K562 (cell line): Measurements from ENCODE around the gene MFSD12. TPM values are rescaled to one million over a fixed set of nuclear protein-coding genes. Genes with fewer than 3 reads are reported as not detected.

ENCODE experiments used
- ATAC-seq: fragments of 200-7000 bp; cut with Tn5 transposase; 3 replicates; pipeline ENCODE4 v1.9.1; 2020; ENCODE audit warnings: moderate library complexity
- BruUV-seq: library from RNA; stranded (reverse); fragments of 400-500 nt; replicated peaks from 2 replicates; lab custom pipeline; 2021; lab: Mats Ljungman, UMichigan
- CTCF ChIA-PET: fragments of 300-600 bp; formaldehyde crosslinking; extraction: SDS; loops from one replicate; lab custom pipeline; 2021; ENCODE audit warnings: low intra/inter-chr PET ratio; lab: Yijun Ruan, JAX
- POLR2A ChIA-PET: fragments of 300-600, 350-650 bp; sonication (Branson Sonifier 250); formaldehyde crosslinking; extraction: SDS; loops from one replicate; lab custom pipeline; 2021; ENCODE audit warnings: antibody characterized with exemption, inconsistent platforms; lab: Yijun Ruan, JAX
- DNase-seq, 4 experiments: peaks; one replicate each; pipeline versions ENCODE4 v3.0.0 to v3.0.0-alpha.2; 2011 to 2018; ENCODE audit warnings: low spot score in 3 of 4, mixed read lengths in 3 of 4; ENCODE audit errors: extremely low read depth in 1 of 4
- FAIRE-seq: peaks from 2 replicates; lab custom pipeline; 2011; peaks lifted over from hg19 to GRCh38; lab: Jason Lieb, UNC
- H2AFZ ChIP-seq: 2 replicates; pipeline ENCODE4 v1.6.0; 2011; ENCODE audit warnings: low read depth, low read length, control low read depth, inconsistent platforms
- H3K27ac ChIP-seq: fragments of 200-600 bp; 3 replicates; pipeline ENCODE4 v1.8.0; 2011; ENCODE audit warnings: low read depth, mild to moderate bottlenecking, control low read depth, inconsistent platforms, low read length, moderate library complexity, mixed read lengths; ENCODE audit errors: extremely low read depth
- H3K27me3 ChIP-seq, 2 experiments: fragments of 300-600 bp in 1 of 2; 2 replicates in 1 of 2; 3 replicates in 1 of 2; pipeline versions ENCODE4 v1.6.0 to v1.8.0; 2011; ENCODE audit warnings: inconsistent platforms in 2 of 2, low read length in 2 of 2, mild to moderate bottlenecking in 1 of 2, mixed read lengths in 1 of 2, moderate library complexity in 1 of 2; ENCODE audit not compliant: control insufficient read depth in 2 of 2, insufficient read depth in 2 of 2
- H3K36me3 ChIP-seq: fragments of 300-600 bp; 3 replicates; pipeline ENCODE4 v1.8.0; 2011; ENCODE audit warnings: mild to moderate bottlenecking, low read length, inconsistent platforms; ENCODE audit not compliant: control insufficient read depth, insufficient read depth
- H3K4me1 ChIP-seq, 2 experiments: fragments of 200-600 bp in 1 of 2; replicated peaks in 1 of 2; 2 replicates in 1 of 2; 3 replicates in 1 of 2; pipeline versions ENCODE4 v1.5.1 to v1.8.0; 2011; ENCODE audit warnings: inconsistent platforms in 2 of 2, low read length in 2 of 2, mild to moderate bottlenecking in 1 of 2, mixed read lengths in 1 of 2, moderate library complexity in 1 of 2; ENCODE audit not compliant: control insufficient read depth in 2 of 2, insufficient read depth in 2 of 2
- H3K4me2 ChIP-seq: 2 replicates; pipeline ENCODE4 v1.6.1; 2011; ENCODE audit warnings: low read length, control low read depth, inconsistent platforms, mixed read lengths; ENCODE audit not compliant: insufficient read depth
- H3K4me3 ChIP-seq: fragments of 200-600 bp; sonication (generic), shearing (Covaris generic); 2 replicates; pipeline ENCODE4 v1.5.1; 2016; ENCODE audit warnings: control low read depth, inconsistent platforms
- H3K79me2 ChIP-seq: fragments of 200-600 bp; 3 replicates; pipeline ENCODE4 v1.8.0; 2011; ENCODE audit warnings: low read length, inconsistent platforms; ENCODE audit not compliant: control insufficient read depth, insufficient read depth
- H3K9ac ChIP-seq, 2 experiments: 2 replicates each; pipeline versions ENCODE4 v1.6.0 to v1.6.1; 2011; ENCODE audit warnings: low read depth in 2 of 2, low read length in 2 of 2, control low read depth in 1 of 2, inconsistent platforms in 1 of 2, mild to moderate bottlenecking in 1 of 2, mixed read lengths in 1 of 2; ENCODE audit not compliant: insufficient read depth in 1 of 2
- H3K9me1 ChIP-seq: one replicate; pipeline ENCODE4 v1.6.0; 2011; ENCODE audit warnings: inconsistent platforms, mild to moderate bottlenecking, low read length, moderate library complexity; ENCODE audit not compliant: control insufficient read depth, insufficient read depth
- H3K9me3 ChIP-seq: replicated peaks from 2 replicates; pipeline ENCODE4 v1.5.1; 2011; ENCODE audit warnings: low read depth, low read length, inconsistent platforms; ENCODE audit not compliant: control insufficient read depth, insufficient read depth
- H4K20me1 ChIP-seq: replicated peaks from 2 replicates; pipeline ENCODE4 v1.6.1; 2011; ENCODE audit warnings: low read length, inconsistent platforms, mixed read lengths; ENCODE audit not compliant: control insufficient read depth, insufficient read depth
- CREB1 ChIP-seq, 2 experiments: sonication (generic) in 1 of 2; formaldehyde crosslinking in 1 of 2; IDR thresholded peaks; 2 replicates each; pipeline versions ENCODE4 v1.6.1 to v1.8.0; 2012 to 2022; ENCODE audit warnings: inconsistent platforms in 1 of 2, mild to moderate bottlenecking in 1 of 2, missing genetic modification reagents in 1 of 2, moderate library complexity in 1 of 2
- NFATC3 ChIP-seq: fragments of 450-650 bp; IDR thresholded peaks from 2 replicates; pipeline ENCODE4 v1.6.1; 2017; ENCODE audit warnings: mild to moderate bottlenecking
- RREB1 ChIP-seq: fragments of 250-450 bp; sonication (Bioruptor Pico); IDR thresholded peaks from 2 replicates; pipeline ENCODE4 v1.4.0; 2020
- SP1 ChIP-seq: sonication (generic); formaldehyde crosslinking; IDR thresholded peaks from 2 replicates; pipeline ENCODE4 v1.8.1; 2022; ENCODE audit warnings: mild to moderate bottlenecking, missing genetic modification reagents
- ZNF121 ChIP-seq: sonication (generic); formaldehyde crosslinking; conservative IDR thresholded peaks from 2 replicates; pipeline ENCODE4 v1.8.0; 2022; ENCODE audit warnings: missing genetic modification reagents
- ZNF253 ChIP-seq: fragments of 250-450 bp; sonication (Bioruptor Pico); conservative IDR thresholded peaks from 2 replicates; pipeline ENCODE4 v1.6.1; 2021; ENCODE audit warnings: mild to moderate bottlenecking
- ZNF277 ChIP-seq: fragments of 250-450 bp; sonication (Bioruptor Pico); IDR thresholded peaks from 2 replicates; pipeline ENCODE4 v1.8.0; 2022; ENCODE audit warnings: inconsistent platforms, mild to moderate bottlenecking, moderate library complexity, borderline replicate concordance
- WGBS: fragments of 100-300 bp; shearing (Covaris generic); methylation state at CpG from one replicate; pipeline ENCODE4 v1.1.6; 2016; ENCODE audit warnings: low coverage, mixed read lengths; ENCODE audit not compliant: insufficient coverage; ENCODE audit errors: missing lambda C conversion rate; 5-methylcytosine and 5-hydroxymethylcytosine counted together
- in situ Hi-C: fragments of 300-500 bp; cut with MboI; formaldehyde crosslinking; loops from 4 replicates; pipeline ENCODE4 v1.15.0; 2018; ENCODE audit warnings: inconsistent platforms, mixed read lengths
- intact Hi-C: fragments of 100-400 bp; cut with micrococcal nuclease; formaldehyde crosslinking; loops from 2 replicates; pipeline ENCODE4 v1.14.2; 2022
- polyA plus RNA-seq, 8 experiments: library from polyadenylated mRNA; depleted of rRNA in 4 of 8; stranded (reverse) in 5 of 8; unstranded in 3 of 8; fragments of >200 nt; fragmentation: Nextera tagmentation in 2 of 8; fragmentation: Illumina TruSeq in 1 of 8; extraction: Ambion mirVana in 2 of 8; extraction: Trizol in 1 of 8; gene quantifications; 2 replicates each; pipeline versions ENCODE4 v1.2.1 to v1.2.3, GENCODE V29; 2011 to 2014; ENCODE audit warnings: inconsistent platforms in 1 of 8, missing spikeins in 1 of 8
- total RNA-seq, 7 experiments: library from RNA; depleted of rRNA in 6 of 7; stranded (reverse); fragments of >200 nt in 6 of 7; fragmentation: Illumina TruSeq in 2 of 7; extraction: Trizol in 2 of 7; gene quantifications; 2 replicates each; pipeline versions ENCODE4 v1.2.1 to v1.2.3, GENCODE V29; 2011 to 2021; ENCODE audit warnings: low replicate concordance in 1 of 7

Gene MFSD12
- total and polyA plus RNA-seq, 9 of the 15 experiments (the other 6 are each of a cell fraction or from before 2014, with no cell fraction given), result 0.69 to 112 (median 31.8) TPM

GRCh38 chr19:3501780-3502179 lies 55.6 kb downstream of the MFSD12 start:
- Histone ChIP-seq H3K9ac (no peak overlapping the region), H3K27ac (no peak overlapping the region), H3K9me3 (no peaks in the 10 kb centered on the region), H3K4me2 (no peak overlapping the region), H4K20me1 (no peaks in the 10 kb centered on the region), H3K27me3 (no peaks in the 10 kb centered on the region), H3K4me3 (no peak overlapping the region), H2AFZ (no peak overlapping the region), H3K79me2 (peaks cover 46% of the 10 kb centered on the region), H3K36me3 (peaks cover 18% of the 10 kb centered on the region), H3K4me1 (peaks cover 18 to 38% of the 10 kb centered on the region in 2 experiments; a peak in 4 of 5 replicates), H3K9me1 (no peaks in the 10 kb centered on the region)
- FAIRE-seq (no peak), DNase-seq (no peak), ATAC-seq (no peak)
- POLR2A ChIA-PET, result interaction anchor here (1.3 to 1.9 kb wide), 2 partner anchors 12 to 16 kb away, joined by 4 to 9 read pairs; no protein-coding TSS in a partner anchor
- intact Hi-C loops, result no loop called here
- 79% methylated on average over 3 of the region's 3 CpGs for WGBS
- in situ Hi-C loops, result no loop called here
- CTCF ChIA-PET, result no interaction called here
- TF ChIP-seq ZNF253 (CRISPR knock-in tag) (no peak), ZNF121 (peak; percentile 71), SP1 (CRISPR knock-in tag) (no peak)
- BruUV-seq, result no TSS peak

- WGBS, result 1% methylated on average over 43 of the region's 52 CpGs
- DNase-seq, result peak; percentile 95 to 99 (median 98)
- ChIA-PET POLR2A (interaction anchor here (0.6 to 2.0 kb wide), 7 partner anchors 12 to 170 kb away, joined by 3 to 9 read pairs (median 3); partner anchors contain the start of gene SMIM24), CTCF (no interaction called here)
- peaks cover 30% of the 10 kb centered on the region for H3K36me3 ChIP-seq
- H2AFZ ChIP-seq, result peak within 1 kb of the TSS; percentile 100
- peaks cover 18 to 33% of the 10 kb centered on the region in 2 experiments; a peak in 4 of 5 replicates for H3K4me1 ChIP-seq
- H3K27me3 ChIP-seq, result no peaks in the 10 kb centered on the region
- ATAC-seq, result peak; percentile 97
- H3K9me1 ChIP-seq, result no peaks in the 10 kb centered on the region
- H4K20me1 ChIP-seq, result no peaks in the 10 kb centered on the region
- H3K79me2 ChIP-seq, result peaks cover 38% of the 10 kb centered on the region
- intact Hi-C loops (no loop called here), in situ Hi-C loops (no loop called here)
- peak; percentile 99 for FAIRE-seq
- peak within 1 kb of the TSS; percentile 98 to 99 for H3K9ac ChIP-seq
- no peaks in the 10 kb centered on the region for H3K9me3 ChIP-seq
- peak within 1 kb of the TSS; percentile 100 for H3K4me2 ChIP-seq
- H3K27ac ChIP-seq, result peak within 1 kb of the TSS; percentile 100
- BruUV-seq, result no TSS peak
- H3K4me3 ChIP-seq, result peak within 1 kb of the TSS; percentile 85
- 0 out of 2 replicates have a peak, but pooled peaks have one; percentile 32 for TF ChIP-seq RREB1
- TF ChIP-seq NFATC3, result no peak
- TF ChIP-seq CREB1 (IDR thresholded peaks at IDR 0.05), result peak; percentile 22; the same call in 1 of the 2 replicates
- TF ChIP-seq CREB1 (CRISPR knock-in tag; IDR thresholded peaks at IDR 0.05), result peak; percentile 42; the same call in 1 of the 2 replicates
- no peak for TF ChIP-seq ZNF277 (CRISPR knock-in tag)
Observed at GRCh38 chr19:3500429-3501101, 56.8 kb downstream of the MFSD12 start, which contains the start of gene DOHH. Gene DOHH (minus strand): TSS chr19:3500674. CDS start chr19:3496814, 3,860 bp downstream.
